Stimulated activated CD8-positive, alpha-beta memory T cell treated with anti-CD3 and anti-CD28 coated beads, Interleukin-4, amount 100 ng/mL, for 4 hours (primary cell): ENCODE measurements around the gene NCKAP5.

Source experiments
- DNase-seq, 2 donors: peaks; one replicate each; pipeline ENCODE4 v3.0.0-alpha.2; 2020; ENCODE audit warnings: low read depth in 2 of 2, low spot score in 1 of 2

The NCKAP5 gene

GRCh38 chr2:133400411-133400810 lies 167.9 kb downstream of the NCKAP5 start:
- no peak for DNase-seq

- no peak for DNase-seq
Measured at GRCh38 chr2:133393895-133394294, 174.4 kb downstream of the NCKAP5 start.

- DNase-seq = no peak
Measured at GRCh38 chr2:133390156-133390555, 178.1 kb downstream of the NCKAP5 start.

- no peak for DNase-seq
Measured at GRCh38 chr2:133389569-133389968, 178.7 kb downstream of the NCKAP5 start.

- no peak for DNase-seq
Measured at GRCh38 chr2:133382566-133382965, 185.7 kb downstream of the NCKAP5 start.

- no peak for DNase-seq
Measured at GRCh38 chr2:133380991-133381390, 187.3 kb downstream of the NCKAP5 start.

GRCh38 chr2:133378928-133379549 lies 189.2 kb downstream of the NCKAP5 start:
- DNase-seq = no peak

GRCh38 chr2:133378386-133378785 lies 189.9 kb downstream of the NCKAP5 start:
- no peak for DNase-seq

- DNase-seq = no peak
Measured at GRCh38 chr2:133377599-133377998, 190.7 kb downstream of the NCKAP5 start.

- DNase-seq = no peak
Measured at GRCh38 chr2:133377021-133377481, 191.2 kb downstream of the NCKAP5 start.

- no peak for DNase-seq
Measured at GRCh38 chr2:133374781-133375180, 193.5 kb downstream of the NCKAP5 start.

GRCh38 chr2:133371286-133371685 lies 197.0 kb downstream of the NCKAP5 start:
- DNase-seq = no peak

- no peak for DNase-seq
Measured at GRCh38 chr2:133369901-133370658, 198.2 kb downstream of the NCKAP5 start.

GRCh38 chr2:133365117-133365516 lies 203.1 kb downstream of the NCKAP5 start:
- no peak for DNase-seq

GRCh38 chr2:133364636-133365035 lies 203.6 kb downstream of the NCKAP5 start:
- DNase-seq = no peak

- DNase-seq = no peak
Measured at GRCh38 chr2:133363884-133364283, 204.4 kb downstream of the NCKAP5 start.

GRCh38 chr2:133362061-133362476 lies 206.2 kb downstream of the NCKAP5 start:
- DNase-seq = no peak

GRCh38 chr2:133360882-133361281 lies 207.4 kb downstream of the NCKAP5 start:
- DNase-seq = no peak

- DNase-seq = no peak
Measured at GRCh38 chr2:133360190-133360589, 208.1 kb downstream of the NCKAP5 start.

GRCh38 chr2:133352719-133353118 lies 215.5 kb downstream of the NCKAP5 start:
- DNase-seq = no peak

GRCh38 chr2:133346654-133347053 lies 221.6 kb downstream of the NCKAP5 start:
- DNase-seq = no peak

- DNase-seq = no peak
Measured at GRCh38 chr2:133345638-133346037, 222.6 kb downstream of the NCKAP5 start.

GRCh38 chr2:133344849-133345248 lies 223.4 kb downstream of the NCKAP5 start:
- no peak for DNase-seq
